ENCODE results near the gene RBM44.

Gene RBM44

DNA sequence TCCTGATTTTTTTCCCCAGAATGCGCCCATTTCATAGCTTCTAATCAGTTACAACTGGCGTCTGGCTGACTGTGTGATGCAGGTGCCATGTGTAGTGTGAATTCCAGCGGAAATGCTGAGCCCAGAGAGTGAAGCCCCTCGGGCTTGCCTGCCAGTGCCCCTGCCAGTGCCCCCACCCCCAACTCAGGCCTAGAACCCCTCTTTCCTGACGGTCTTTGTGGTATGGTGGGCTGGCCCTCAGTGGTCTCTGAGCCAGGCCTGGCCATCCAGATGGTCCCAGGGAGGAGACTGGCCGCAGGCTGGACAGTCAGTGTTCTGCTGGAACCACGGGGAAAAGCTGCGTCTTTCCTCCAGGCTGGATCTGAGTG is 63.9 kb downstream of the RBM44 start:
- no peak overlapping the region for H3K4me3 ChIP-seq (ENCODE audit: low read depth, low read length)
- TF ChIP-seq, protein P1, sequence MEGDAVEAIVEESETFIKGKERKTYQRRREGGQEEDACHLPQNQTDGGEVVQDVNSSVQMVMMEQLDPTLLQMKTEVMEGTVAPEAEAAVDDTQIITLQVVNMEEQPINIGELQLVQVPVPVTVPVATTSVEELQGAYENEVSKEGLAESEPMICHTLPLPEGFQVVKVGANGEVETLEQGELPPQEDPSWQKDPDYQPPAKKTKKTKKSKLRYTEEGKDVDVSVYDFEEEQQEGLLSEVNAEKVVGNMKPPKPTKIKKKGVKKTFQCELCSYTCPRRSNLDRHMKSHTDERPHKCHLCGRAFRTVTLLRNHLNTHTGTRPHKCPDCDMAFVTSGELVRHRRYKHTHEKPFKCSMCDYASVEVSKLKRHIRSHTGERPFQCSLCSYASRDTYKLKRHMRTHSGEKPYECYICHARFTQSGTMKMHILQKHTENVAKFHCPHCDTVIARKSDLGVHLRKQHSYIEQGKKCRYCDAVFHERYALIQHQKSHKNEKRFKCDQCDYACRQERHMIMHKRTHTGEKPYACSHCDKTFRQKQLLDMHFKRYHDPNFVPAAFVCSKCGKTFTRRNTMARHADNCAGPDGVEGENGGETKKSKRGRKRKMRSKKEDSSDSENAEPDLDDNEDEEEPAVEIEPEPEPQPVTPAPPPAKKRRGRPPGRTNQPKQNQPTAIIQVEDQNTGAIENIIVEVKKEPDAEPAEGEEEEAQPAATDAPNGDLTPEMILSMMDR (conservative IDR thresholded peaks at IDR 0.05; ENCODE audit: low read depth, low read length), result no peak
- DNase-seq (ENCODE audit: low read depth), result no peak

DNA sequence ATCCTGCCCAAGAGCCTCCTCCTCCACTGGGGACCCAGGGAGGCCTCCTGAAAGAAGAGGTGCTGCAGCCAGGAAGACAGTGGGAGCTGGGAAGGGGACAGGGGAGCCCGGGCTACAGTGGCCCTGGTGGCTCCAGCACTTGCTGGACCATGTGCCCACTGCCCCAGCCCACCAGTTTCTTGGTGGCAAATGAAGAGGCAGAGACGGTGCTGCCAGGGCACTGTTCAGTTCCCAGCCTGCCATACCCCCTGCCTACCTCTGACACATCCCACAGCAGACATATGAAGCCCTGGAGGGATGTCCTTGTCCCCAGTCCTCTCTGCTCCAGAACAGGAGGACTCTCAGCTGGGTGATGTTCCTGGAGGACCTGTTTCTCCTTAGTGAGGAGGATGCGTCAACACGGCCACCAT is 64.5 kb downstream of the RBM44 start:
- no peak for DNase-seq (ENCODE audit: low read depth)
- TF ChIP-seq, protein P1 (conservative IDR thresholded peaks at IDR 0.05; ENCODE audit: low read depth, low read length), result no peak
- H3K4me3 ChIP-seq (ENCODE audit: low read depth, low read length), result no peak overlapping the region

DNA sequence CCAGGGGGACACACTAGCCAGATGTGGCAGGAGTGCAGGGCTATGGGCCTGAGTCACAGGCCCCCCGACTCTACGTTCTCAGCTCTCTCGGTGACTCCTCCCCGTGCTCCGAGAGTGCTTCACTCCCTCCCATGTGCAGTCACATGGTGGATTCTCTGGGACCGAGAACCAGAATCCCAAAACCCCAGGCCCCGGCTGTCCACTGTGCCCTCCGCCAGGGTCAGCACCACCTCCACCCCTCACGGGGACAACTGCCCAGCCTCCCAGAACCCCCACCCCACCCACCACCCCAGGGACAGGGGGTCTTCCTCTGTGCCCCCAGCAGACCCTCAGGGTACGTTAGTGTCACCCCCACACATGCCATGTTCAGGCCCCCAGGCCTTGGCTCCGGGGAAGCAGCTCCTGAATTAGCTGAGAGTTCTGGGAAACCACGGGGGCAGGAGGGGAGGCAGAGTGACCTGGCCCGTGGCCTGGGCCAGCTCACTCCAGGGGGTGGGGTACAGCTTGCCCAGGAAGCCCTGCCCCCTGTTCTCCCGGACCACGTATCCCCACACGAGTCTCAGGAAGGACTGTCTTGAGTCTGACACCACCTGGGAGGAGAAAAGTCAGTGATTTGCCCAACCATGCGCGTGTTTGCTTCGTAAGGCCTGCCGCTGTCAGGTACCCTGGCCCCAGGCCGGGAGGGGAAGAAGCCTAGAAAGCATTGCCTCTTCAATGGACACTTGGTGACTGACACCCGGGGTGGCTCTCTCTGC is 65.3 kb downstream of the RBM44 start:
- TF ChIP-seq, protein P1 (conservative IDR thresholded peaks at IDR 0.05; ENCODE audit: low read depth, low read length), result no peak
- DNase-seq (ENCODE audit: low read depth), result no peak
- H3K4me3 ChIP-seq (ENCODE audit: low read depth, low read length), result no peak overlapping the region

DNA sequence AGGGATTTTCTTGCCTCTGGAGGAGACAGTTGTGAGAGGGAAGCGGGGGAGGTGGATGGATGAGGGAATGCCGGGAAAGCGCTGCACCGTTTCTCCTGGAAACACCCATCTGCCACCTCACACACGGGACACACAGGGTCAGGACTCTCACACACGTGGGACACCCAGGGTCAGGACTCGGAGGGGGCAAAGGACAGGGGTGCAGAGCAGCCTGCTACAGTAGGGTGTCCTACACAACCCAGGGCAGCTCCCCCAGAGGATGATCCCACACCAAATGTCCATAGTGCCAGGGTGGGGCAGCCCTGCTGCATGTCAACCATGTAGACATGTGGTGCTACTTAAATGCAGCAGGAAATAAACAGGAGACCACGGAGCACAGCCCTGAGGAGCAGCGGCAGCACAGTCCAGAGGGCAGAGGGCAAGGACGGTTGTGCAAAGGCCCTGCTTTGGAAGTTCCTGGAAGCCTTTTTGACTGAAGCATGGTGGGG is 65.9 kb downstream of the RBM44 start:
- no peak for DNase-seq (ENCODE audit: low read depth)
- TF ChIP-seq, protein P1 (conservative IDR thresholded peaks at IDR 0.05; ENCODE audit: low read depth, low read length), result no peak
- H3K4me3 ChIP-seq (ENCODE audit: low read depth, low read length), result no peak overlapping the region

DNA sequence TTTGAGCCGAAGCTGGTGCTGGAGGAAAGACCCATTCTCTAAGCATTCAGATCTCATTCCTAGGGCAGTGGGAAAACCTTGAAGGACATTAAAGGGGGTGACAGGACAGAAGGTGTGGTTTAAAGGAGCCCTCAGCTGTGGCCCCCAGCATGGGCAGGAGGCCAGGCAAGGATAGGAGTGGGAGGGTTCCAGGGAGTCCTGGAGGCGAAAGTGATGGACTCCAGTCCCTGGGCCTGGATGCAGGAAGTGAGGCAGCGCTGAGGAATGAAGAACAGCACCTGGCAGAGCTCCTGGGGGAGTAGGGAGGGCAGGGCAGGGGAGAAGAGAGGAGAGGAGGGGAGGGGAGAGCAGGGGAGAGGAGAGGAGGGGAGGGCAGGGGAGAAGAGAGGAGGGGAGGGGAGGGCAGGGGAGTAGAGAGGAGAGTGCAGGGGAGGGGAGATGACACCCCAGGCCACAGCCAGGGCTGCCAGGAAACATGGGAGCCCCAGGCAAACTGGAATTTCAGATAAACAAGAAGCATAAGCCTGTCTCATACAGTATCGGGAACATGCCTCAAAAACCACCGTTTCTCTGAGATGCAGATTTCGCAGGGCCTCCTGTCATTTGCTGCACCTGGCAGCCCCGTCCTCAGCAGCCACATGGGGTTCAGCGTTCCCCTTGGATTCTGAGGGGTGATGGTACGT is 66.5 kb downstream of the RBM44 start:
- DNase-seq (ENCODE audit: low read depth), result peak; percentile 51
- TF ChIP-seq, protein P1 (conservative IDR thresholded peaks at IDR 0.05; ENCODE audit: low read depth, low read length), result no peak

DNA sequence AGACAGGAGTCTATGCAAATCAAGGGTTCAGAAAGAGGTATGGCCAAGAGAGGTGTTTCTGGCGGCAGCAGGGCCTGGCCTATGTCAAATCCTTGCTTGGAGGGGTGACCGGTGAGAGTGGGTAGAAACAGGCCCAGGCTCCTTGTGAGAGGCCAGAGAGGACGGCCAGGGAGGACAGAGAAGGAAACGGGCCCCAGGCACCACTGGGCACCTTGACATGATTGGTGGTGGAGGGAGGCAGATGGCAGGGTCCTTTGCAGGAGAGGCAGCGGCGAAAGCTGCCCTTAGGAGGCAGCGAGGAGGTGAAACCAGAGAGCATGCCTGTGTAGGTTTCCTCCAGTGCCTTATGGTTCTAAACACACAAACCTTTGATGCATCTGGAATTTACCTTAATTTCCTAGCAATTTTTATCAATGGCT is 67.1 kb downstream of the RBM44 start:
- no peak overlapping the region for H3K4me3 ChIP-seq (ENCODE audit: low read depth, low read length)
- DNase-seq (ENCODE audit: low read depth), result no peak
- TF ChIP-seq, protein P1 (conservative IDR thresholded peaks at IDR 0.05; ENCODE audit: low read depth, low read length), result peak; percentile 27

More for the DNA sequence above, 66.5 kb downstream of the RBM44 start:
- H3K4me3 ChIP-seq (ENCODE audit: low read depth, low read length), result no peak overlapping the region

All from choroid plexus epithelial cell (primary cell).